ENCODE data around the gene CFAP57.

- no peak for TF ChIP-seq POLR2A (IDR thresholded peaks at IDR 0.05)
- no peak for TF ChIP-seq CTCF (IDR thresholded peaks at IDR 0.05)
- no peak for TF ChIP-seq POLR2AphosphoS5 (IDR thresholded peaks at IDR 0.05; ENCODE audit: insufficient read depth in 1 of 2, low read depth in 1 of 2)
These were observed 86.2 kb downstream of the CFAP57 start for GRCh38 chr1:43258370-43258769.

All from vagina (tissue), 2 donors.